H9 (cell line): ENCODE results near the gene NLGN3. TPM values are rescaled to one million over a fixed set of nuclear protein-coding genes. Genes with fewer than 3 reads are reported as not detected.

ENCODE experiments used
- DNase-seq: peaks from one replicate; pipeline ENCODE4 v3.0.0-alpha.2; 2017
- H2AFZ ChIP-seq: one replicate; pipeline ENCODE4 v1.6.1; 2013; ENCODE audit warnings: mild to moderate bottlenecking, low read length, control low read depth, moderate library complexity
- H2AK5ac ChIP-seq: 2 replicates; pipeline ENCODE4 v1.6.1; 2013; ENCODE audit warnings: low read length, control low read depth, mixed read lengths; ENCODE audit not compliant: insufficient read length
- H2BK120ac ChIP-seq: one replicate; pipeline ENCODE4 v1.6.1; 2013; ENCODE audit warnings: low read depth, mild to moderate bottlenecking, low read length, control low read depth, inconsistent platforms; ENCODE audit not compliant: poor library complexity, severe bottlenecking
- H2BK12ac ChIP-seq: 2 replicates; pipeline ENCODE4 v1.6.1; 2013; ENCODE audit warnings: low read length, control low read depth, mixed read lengths, low read depth; ENCODE audit not compliant: insufficient read length
- H2BK15ac ChIP-seq: 2 replicates; pipeline ENCODE4 v1.6.1; 2013; ENCODE audit warnings: low read depth, low read length, control low read depth
- H2BK20ac ChIP-seq: one replicate; pipeline ENCODE4 v1.6.1; 2013; ENCODE audit warnings: low read depth, mild to moderate bottlenecking, low read length, control low read depth, inconsistent platforms; ENCODE audit not compliant: poor library complexity, severe bottlenecking
- H2BK5ac ChIP-seq: 2 replicates; pipeline ENCODE4 v1.6.1; 2013; ENCODE audit warnings: low read length, control low read depth, mixed read lengths; ENCODE audit not compliant: insufficient read length
- H3K14ac ChIP-seq: 2 replicates; pipeline ENCODE4 v1.6.1; 2013; ENCODE audit warnings: low read length, control low read depth; ENCODE audit not compliant: insufficient read depth
- H3K18ac ChIP-seq: 2 replicates; pipeline ENCODE4 v1.6.1; 2013; ENCODE audit warnings: low read depth, mild to moderate bottlenecking, mixed read lengths, low read length, control low read depth; ENCODE audit not compliant: insufficient read length
- H3K23ac ChIP-seq: 2 replicates; pipeline ENCODE4 v1.6.1; 2013; ENCODE audit warnings: low read length, control low read depth, mixed read lengths, low read depth; ENCODE audit not compliant: insufficient read length
- H3K23me2 ChIP-seq: 2 replicates; pipeline ENCODE4 v1.6.1; 2013; ENCODE audit warnings: low read depth, mild to moderate bottlenecking, mixed read lengths, low read length, control low read depth; ENCODE audit not compliant: insufficient read length, poor library complexity, severe bottlenecking
- H3K27ac ChIP-seq: 2 replicates; pipeline ENCODE4 v1.5.1; 2013; ENCODE audit warnings: low read length, control low read depth, mixed read lengths, low read depth; ENCODE audit not compliant: insufficient read length
- H3K27me3 ChIP-seq: 2 replicates; pipeline ENCODE4 v1.6.1; 2013; ENCODE audit warnings: low read length, control low read depth, inconsistent platforms; ENCODE audit not compliant: insufficient read depth
- H3K4ac ChIP-seq: 2 replicates; pipeline ENCODE4 v1.6.1; 2013; ENCODE audit warnings: low read depth, mild to moderate bottlenecking, control low read depth, inconsistent platforms, low read length, moderate library complexity
- H3K4me1 ChIP-seq: 2 replicates; pipeline ENCODE4 v1.6.1; 2013; ENCODE audit warnings: low read length, control low read depth, inconsistent platforms; ENCODE audit not compliant: insufficient read depth
- H3K4me2 ChIP-seq: 2 replicates; pipeline ENCODE4 v1.6.1; 2013; ENCODE audit warnings: low read length, control low read depth, mixed read lengths; ENCODE audit not compliant: insufficient read length, insufficient read depth
- H3K56ac ChIP-seq: 2 replicates; pipeline ENCODE4 v1.6.1; 2013; ENCODE audit warnings: low read depth, mild to moderate bottlenecking, mixed read lengths, low read length, control low read depth; ENCODE audit not compliant: insufficient read length
- H3K79me1 ChIP-seq: 2 replicates; pipeline ENCODE4 v1.6.1; 2013; ENCODE audit warnings: low read depth, mild to moderate bottlenecking, moderate library complexity, low read length, control low read depth, inconsistent platforms; ENCODE audit not compliant: insufficient read depth, poor library complexity, severe bottlenecking
- H3K79me2 ChIP-seq: 2 replicates; pipeline ENCODE4 v1.6.1; 2013; ENCODE audit warnings: low read length, control low read depth, inconsistent platforms; ENCODE audit not compliant: insufficient read depth
- H3K9ac ChIP-seq: 2 replicates; pipeline ENCODE4 v1.6.1; 2013; ENCODE audit warnings: low read length, control low read depth, mixed read lengths; ENCODE audit not compliant: insufficient read length; ENCODE audit errors: extremely low read depth
- H3K9me3 ChIP-seq: one replicate; pipeline ENCODE4 v1.6.1; 2013; ENCODE audit warnings: low read depth, low read length, inconsistent platforms; ENCODE audit not compliant: control insufficient read depth
- H3T11ph ChIP-seq: one replicate; pipeline ENCODE4 v1.6.1; 2013; ENCODE audit warnings: mild to moderate bottlenecking, low read length, control low read depth, inconsistent platforms
- H4K20me1 ChIP-seq: one replicate; pipeline ENCODE4 v1.6.1; 2013; ENCODE audit not compliant: control insufficient read depth, insufficient read length, insufficient read depth
- H4K5ac ChIP-seq: 2 replicates; pipeline ENCODE4 v1.6.1; 2013; ENCODE audit warnings: low read depth, mild to moderate bottlenecking, mixed read lengths, low read length, control low read depth; ENCODE audit not compliant: insufficient read length
- H4K8ac ChIP-seq: replicated peaks from 2 replicates; pipeline ENCODE4 v1.6.1; 2013; ENCODE audit warnings: low read length, control low read depth, mixed read lengths, low read depth; ENCODE audit not compliant: insufficient read length
- H4K91ac ChIP-seq: 2 replicates; pipeline ENCODE4 v1.6.1; 2013; ENCODE audit warnings: low read depth, mild to moderate bottlenecking, moderate library complexity, mixed read lengths, low read length, control low read depth; ENCODE audit not compliant: insufficient read length
- H3K27ac Mint-ChIP-seq, 3 experiments: 2 replicates in 2 of 3; 3 replicates in 1 of 3; pipeline ENCODE4 v1.8.0; 2020 to 2021; ENCODE audit warnings: mixed read lengths in 3 of 3, mild to moderate bottlenecking in 1 of 3, moderate library complexity in 1 of 3
- H3K27me3 Mint-ChIP-seq: 2 replicates; pipeline ENCODE4 v1.8.0; 2021; ENCODE audit warnings: low read depth, mild to moderate bottlenecking, moderate library complexity, mixed read lengths
- H3K36me3 Mint-ChIP-seq, 3 experiments: 2 replicates in 2 of 3; 3 replicates in 1 of 3; pipeline ENCODE4 v1.8.0; 2020 to 2021; ENCODE audit warnings: low read depth in 3 of 3, mixed read lengths in 3 of 3; ENCODE audit not compliant: insufficient read depth in 1 of 3
- H3K4me1 Mint-ChIP-seq, 2 experiments: 2 replicates each; pipeline ENCODE4 v1.8.0; 2020; ENCODE audit warnings: mixed read lengths in 2 of 2
- H3K4me3 Mint-ChIP-seq, 2 experiments: 2 replicates in 1 of 2; 3 replicates in 1 of 2; pipeline ENCODE4 v1.8.0; 2020 to 2021; ENCODE audit warnings: mild to moderate bottlenecking in 2 of 2, mixed read lengths in 2 of 2, moderate library complexity in 1 of 2
- H3K9me3 Mint-ChIP-seq, 2 experiments: 2 replicates in 1 of 2; 3 replicates in 1 of 2; pipeline ENCODE4 v1.8.0; 2020; ENCODE audit warnings: mild to moderate bottlenecking in 2 of 2, mixed read lengths in 2 of 2, moderate library complexity in 1 of 2
- CTCF ChIP-seq: fragments of 200-600 bp; sonication (generic); conservative IDR thresholded peaks from 3 replicates; pipeline ENCODE4 v1.8.0; 2021; ENCODE audit warnings: antibody characterized with exemption, mild to moderate bottlenecking
- WGBS: extraction: QIAGEN DNeasy Blood & Tissue Kit; methylation state at CpG from one replicate; pipeline ENCODE4 v1.1.7; 2013; ENCODE audit warnings: missing lambda C conversion rate, low lambda C conversion rate, mixed read lengths; ENCODE audit not compliant: insufficient read length; ENCODE audit errors: extremely low coverage; 5-methylcytosine and 5-hydroxymethylcytosine counted together
- total RNA-seq: library from RNA; stranded (reverse); gene quantifications from 2 replicates; pipeline ENCODE4 v1.2.1, GENCODE V29; 2021

NLGN3 gene
- total RNA-seq, 1 experiment from 2014 or later: 3.6 TPM

- no CpG with 5 or more reads among the region's 1 CpG for WGBS
- H3K27ac ChIP-seq: no peak overlapping the region
- H3T11ph ChIP-seq: no peak overlapping the region
- no peak overlapping the region for H3K56ac ChIP-seq
- no peak overlapping the region for H2AFZ ChIP-seq
- no peak overlapping the region for H3K14ac ChIP-seq
- no peak overlapping the region for H2BK12ac ChIP-seq
- no peak overlapping the region for H2AK5ac ChIP-seq
- H2BK120ac ChIP-seq: no peak overlapping the region
- no peaks in the 10 kb centered on the region for H4K20me1 ChIP-seq
- H3K4me1 Mint-ChIP-seq: peaks cover 10 to 29% of the 10 kb centered on the region in 2 experiments
- peaks cover 20% of the 10 kb centered on the region for H3K9me3 ChIP-seq
- H3K23ac ChIP-seq: no peak overlapping the region
- H2BK15ac ChIP-seq: no peak overlapping the region
- H4K5ac ChIP-seq: no peak overlapping the region
- H3K9ac ChIP-seq: no peak overlapping the region
- H3K23me2 ChIP-seq: no peaks in the 10 kb centered on the region
- H4K8ac ChIP-seq: no peak overlapping the region
- TF ChIP-seq CTCF: no peak
- H3K79me1 ChIP-seq: no peaks in the 10 kb centered on the region
- H2BK20ac ChIP-seq: no peak overlapping the region
- H3K27me3 Mint-ChIP-seq: peaks cover 5% of the 10 kb centered on the region
- no peaks in the 10 kb centered on the region for H3K4me1 ChIP-seq
- no peak overlapping the region for H2BK5ac ChIP-seq
- no peak overlapping the region for H3K4me2 ChIP-seq
- H3K9me3 Mint-ChIP-seq: peaks cover 72 to 76% of the 10 kb centered on the region in 2 experiments
- H3K36me3 Mint-ChIP-seq: peaks cover 0 to 6% (median 4%) of the 10 kb centered on the region in 3 experiments; a peak in 6 of 7 replicates
- no peak overlapping the region for H3K4ac ChIP-seq
- H3K4me3 Mint-ChIP-seq: no peak overlapping the region
- no peak overlapping the region for H3K18ac ChIP-seq
- no peak for DNase-seq
- H3K27ac Mint-ChIP-seq: no peak overlapping the region
- no peaks in the 10 kb centered on the region for H3K27me3 ChIP-seq
- H3K79me2 ChIP-seq: no peaks in the 10 kb centered on the region
- no peak overlapping the region for H4K91ac ChIP-seq
Observed at GRCh38 chrX:71214152-71214551, 69.5 kb downstream of the NLGN3 start.
